HG03175 (cell line): ENCODE measurements around the gene ABCC6.
"Not testable (repeated sequence)": the region's sequence is repeated elsewhere in the genome, so short reads cannot be mapped to it uniquely, and the experiment has no call there.

Source experiments
- ATAC-seq: cut with Tn5 transposase; IDR thresholded peaks from one replicate; pipeline ENCODE4 v1.9.1; 2021; ENCODE audit warnings: mild to moderate bottlenecking, moderate library complexity; ENCODE audit not compliant: unreplicated experiment

Gene ABCC6

DNA sequence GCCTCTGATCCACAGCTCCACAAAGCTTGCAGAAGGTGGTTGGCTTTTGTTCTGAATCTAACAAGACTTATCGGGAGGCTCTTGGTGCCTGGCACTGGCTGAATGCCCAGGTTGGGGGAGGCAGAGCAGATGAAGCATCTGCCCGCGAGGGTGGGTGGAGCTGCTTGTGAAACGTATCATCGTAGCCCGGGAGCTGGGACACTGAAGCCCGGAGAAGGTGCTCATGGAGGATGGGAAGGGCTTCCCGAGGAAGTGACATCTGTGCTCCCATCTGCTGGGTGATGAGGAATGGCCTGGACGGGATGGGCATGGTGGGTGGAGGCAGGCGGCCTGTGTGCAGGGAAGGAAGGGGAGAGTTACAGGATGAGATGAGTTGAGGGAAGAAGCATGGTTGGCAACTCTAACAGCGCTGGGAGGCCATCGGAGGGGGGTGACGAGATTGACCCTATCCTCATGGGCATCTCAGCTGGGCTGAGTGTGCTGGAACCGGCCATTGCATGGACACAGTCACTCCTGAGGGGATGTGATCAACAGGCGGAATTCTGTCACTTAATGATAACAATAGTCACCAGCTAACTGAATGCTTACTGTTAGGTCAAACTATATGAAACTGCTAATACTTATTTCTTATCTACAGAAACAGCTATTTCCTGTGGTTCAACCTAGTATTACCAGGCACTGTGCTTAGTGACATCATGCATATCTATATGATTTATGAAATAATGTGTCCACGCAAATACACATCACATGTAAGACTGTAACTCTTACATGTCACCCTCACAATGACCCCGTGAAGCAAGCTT, 102.7 kb downstream of the ABCC6 start:
- ATAC-seq, result no peak

DNA sequence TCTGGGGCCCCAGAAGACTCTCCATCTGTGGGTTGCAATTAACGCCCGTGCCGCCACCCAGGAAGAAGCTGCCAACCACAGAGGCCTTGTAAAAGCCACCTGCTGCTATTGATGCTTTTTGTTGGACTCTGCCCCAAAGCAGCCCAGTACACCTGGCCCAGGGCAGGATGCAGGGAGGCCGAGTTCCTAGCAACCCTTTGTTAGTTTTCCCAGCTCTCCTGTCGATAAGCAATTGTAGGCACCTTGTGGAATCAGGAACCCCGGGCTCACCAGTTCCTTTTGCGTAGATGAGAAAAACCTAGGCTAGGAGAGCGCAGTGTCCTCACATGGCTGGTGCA, 103.3 kb downstream of the ABCC6 start:
- ATAC-seq, result no peak

DNA sequence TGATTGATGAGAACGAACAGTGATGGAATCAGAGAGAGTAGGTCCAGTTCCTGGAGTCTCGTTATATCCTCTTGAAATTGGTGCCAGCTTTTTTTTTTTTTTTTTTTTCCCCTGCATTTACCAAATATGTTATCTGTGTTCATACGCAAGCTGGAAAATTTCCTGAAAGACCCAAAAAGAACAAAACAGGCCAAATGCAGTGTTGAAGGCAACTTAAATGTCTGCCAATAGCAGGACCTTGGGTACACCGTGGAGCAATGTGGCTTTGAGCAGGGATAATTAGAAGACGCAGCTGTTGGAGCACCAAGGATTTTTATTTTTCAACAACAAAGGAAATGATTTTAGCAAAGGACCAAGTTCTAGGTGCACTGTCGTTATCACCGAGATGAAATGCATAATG, 105.0 kb downstream of the ABCC6 start:
- ATAC-seq, result no peak

DNA sequence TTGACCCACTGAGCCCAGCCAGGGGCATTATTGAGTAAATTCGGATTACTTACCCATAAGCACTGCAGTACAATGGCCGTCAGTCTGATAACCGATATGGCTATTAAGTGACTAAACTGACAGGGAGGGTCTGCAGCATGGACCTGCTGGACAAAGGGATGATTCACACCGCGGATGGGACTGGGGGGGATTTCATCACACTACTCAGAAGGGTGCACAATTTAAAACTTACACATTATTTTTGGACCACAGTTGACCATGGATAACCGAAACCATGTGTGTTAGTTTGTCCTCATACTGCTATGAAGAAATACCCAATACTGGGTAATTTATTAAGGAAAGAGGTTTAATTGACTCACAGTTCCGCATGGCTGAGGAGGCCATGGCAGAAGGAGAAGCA, 106.5 kb downstream of the ABCC6 start:
- no peak for ATAC-seq

DNA sequence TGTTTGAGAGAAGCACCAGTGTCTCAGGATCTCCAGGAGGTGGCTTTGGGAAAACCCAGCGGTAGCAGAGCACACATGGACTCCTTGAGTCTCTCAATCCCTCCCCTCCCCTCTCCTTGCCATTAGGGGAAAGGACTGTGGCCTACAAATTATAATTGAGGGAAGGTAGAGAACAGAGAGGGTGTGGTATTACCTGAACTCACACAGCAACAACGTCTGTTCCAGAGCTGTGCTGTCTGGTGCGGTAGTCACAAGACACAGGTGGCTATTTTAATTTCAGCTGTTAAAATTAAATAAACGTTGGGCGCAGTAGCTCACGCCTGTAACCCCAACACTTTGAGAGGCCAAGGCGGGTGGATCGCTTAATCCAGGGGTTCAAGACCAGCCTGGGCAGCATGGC, 110.2 kb downstream of the ABCC6 start:
- ATAC-seq, result no peak

DNA sequence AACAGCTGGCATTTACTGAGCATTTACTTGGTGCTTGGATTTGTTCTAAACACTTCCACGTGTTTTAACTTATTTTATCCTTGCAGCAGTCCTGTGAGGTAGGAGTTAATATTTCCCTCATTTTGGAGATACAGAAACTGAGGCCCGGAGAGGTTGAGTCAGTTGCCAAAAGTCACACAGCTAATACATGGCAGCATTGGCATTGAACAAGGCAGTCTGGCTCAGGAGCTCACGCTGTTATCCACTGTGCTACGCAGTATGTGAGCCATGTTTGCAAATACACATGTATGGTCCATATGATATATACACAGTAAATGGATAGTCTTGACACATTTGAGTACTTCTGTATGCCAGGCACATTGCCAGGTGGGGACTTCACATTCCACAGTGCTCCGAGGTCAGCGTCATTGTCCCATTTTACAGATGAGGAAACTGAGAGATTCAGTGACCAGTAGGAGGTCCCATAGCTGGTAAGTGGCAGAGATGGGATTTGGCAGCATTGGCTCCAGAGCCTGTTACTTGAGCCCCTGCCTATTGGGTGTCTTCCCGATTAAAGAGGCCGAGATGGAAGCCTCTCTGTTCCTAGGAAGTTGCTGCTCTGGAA, 110.7 kb downstream of the ABCC6 start:
- ATAC-seq, result no peak

DNA sequence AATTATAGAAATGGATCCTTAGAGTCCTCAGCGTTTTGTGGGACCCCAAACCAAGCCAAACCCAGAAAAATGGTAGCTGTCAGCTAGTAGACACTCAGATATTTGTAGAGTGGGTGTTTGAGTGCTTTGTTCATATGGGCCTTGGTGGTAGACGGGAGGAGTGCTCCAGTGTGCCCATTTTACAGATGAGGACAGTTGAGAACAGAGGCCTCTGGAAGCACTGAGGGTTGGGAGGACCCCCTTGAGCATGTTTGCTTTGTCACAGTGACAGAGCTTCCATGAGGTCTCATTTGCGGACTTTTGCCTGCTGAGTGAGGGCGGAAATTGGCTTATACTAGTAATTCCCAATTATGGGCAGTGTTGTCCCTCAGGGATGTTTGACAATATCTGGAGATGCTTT, 111.7 kb downstream of the ABCC6 start:
- no peak for ATAC-seq

DNA sequence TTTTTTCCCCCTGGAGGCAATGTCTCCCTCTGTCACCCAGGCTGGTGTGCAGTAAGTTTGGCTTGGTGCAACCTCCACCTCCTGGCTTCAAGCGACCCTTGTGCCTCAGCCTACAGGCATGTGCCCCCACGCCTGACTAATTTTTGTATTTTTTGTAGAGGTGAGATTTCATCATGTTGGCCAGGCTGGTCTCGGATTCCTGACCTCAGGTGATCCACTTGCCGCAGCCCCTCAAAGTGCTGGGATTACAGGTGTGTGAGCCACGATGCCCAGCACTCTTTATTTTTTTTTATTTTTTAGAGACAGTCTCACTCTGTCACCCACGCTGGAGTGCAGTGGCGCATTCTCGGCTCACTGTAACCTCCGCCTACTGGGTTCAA, 113.2 kb downstream of the ABCC6 start:
- ATAC-seq, result no peak

DNA sequence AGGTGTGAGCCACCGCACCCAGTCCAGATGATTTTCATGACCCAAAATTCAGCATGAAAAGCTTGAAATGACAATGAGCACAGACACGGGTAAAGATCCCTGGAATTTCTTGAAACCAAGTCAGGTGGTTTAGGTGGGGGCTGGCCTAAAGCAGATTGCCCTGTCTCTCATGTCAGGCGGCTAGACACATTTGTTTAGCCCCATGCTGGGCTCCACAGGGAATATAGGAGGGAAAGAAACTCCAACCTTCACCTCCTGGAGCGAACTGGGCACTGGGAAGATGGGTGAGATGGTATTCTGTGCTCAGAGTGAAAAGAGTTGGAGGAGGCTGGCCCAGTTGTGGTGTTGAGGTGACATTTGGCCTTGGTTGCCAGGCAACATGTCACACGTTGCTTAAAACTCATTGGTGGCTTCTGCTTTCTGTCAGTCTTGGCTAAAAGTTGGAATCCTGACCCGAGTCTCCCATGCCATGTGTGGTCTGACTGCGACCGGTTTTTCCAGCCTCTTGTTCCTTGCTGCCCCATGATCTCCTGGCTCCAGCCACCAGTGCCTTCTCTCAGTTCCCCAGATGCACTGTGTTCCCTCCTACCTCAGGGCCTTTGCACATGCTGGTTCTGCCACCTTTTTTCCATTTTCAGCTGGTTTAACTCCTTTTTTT, 113.7 kb downstream of the ABCC6 start:
- no peak for ATAC-seq

DNA sequence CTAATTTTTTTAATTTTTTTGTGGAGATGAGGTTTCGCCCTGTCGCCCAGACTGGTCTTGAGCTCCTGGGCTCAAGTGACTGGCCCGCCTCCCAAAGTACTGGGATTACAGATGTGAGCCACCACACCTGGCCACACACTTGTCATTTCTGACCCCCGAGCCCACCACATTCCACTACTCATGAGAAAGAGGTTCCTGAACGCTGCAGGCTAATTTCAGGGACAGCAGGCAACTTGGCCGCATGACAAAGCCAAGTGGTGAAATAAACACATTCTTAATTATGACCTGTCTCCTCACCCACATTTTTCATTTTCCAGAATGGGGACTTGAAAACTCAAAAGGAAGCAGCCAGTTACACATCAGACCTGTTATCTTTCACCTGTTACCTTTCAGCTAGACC, 114.5 kb downstream of the ABCC6 start:
- ATAC-seq, result no peak

DNA sequence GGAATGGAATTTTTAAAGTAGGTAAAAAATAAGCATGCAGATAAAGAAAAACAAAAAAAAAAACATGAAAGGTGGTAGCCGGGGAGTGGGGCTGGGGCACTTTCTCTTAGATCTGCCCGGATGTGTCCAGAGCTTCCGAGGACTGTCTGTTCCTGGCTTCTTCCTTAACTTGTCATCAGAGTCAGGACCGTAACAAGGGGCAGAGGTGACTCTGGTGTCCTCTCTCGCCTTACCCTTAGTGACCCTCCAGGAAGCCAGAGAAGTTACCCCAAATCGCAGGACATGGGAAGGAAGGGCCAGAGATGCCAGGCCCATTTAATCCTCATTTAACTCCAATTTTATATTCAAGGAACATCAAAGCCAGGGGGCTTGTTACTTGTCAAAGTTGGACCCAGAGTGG, 115.5 kb downstream of the ABCC6 start:
- no peak for ATAC-seq

DNA sequence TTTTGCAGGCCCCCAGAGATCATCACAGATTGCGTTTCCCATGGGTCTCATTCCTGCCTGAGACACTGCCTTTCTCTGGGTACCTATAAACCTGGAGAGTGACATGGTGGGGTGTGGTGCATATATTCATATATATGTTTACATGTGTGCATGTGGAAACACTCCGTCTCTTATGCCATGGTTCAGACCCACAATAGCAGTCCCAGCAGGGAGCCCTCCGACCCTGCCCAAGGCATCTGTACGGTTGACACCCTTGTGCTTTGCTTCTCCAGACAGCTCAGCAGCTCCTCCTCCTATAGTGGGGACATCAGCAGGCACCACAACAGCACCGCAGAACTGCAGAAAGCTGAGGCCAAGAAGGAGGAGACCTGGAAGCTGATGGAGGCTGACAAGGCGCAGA, 116.8 kb downstream of the ABCC6 start:
- no peak for ATAC-seq

DNA sequence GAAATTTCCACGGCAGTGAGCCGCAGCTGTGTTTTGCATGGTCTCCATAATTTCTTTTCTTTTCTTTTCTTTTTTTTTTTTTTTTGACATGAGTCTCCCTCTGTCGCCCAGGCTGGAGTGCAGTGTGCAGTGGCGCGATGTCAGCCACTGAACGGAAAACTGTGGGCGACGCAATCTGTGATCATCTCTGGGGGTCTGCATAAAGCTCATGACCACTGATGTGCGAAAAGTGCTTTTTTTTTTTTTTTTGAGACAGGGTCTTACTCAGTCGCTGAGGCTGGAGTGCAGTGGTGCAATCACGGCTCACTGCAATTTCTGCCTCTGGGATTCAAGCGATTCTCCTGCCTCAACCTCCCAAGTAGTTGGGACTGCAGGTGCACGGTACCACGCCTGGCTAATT, 117.6 kb downstream of the ABCC6 start:
- no peak for ATAC-seq

DNA sequence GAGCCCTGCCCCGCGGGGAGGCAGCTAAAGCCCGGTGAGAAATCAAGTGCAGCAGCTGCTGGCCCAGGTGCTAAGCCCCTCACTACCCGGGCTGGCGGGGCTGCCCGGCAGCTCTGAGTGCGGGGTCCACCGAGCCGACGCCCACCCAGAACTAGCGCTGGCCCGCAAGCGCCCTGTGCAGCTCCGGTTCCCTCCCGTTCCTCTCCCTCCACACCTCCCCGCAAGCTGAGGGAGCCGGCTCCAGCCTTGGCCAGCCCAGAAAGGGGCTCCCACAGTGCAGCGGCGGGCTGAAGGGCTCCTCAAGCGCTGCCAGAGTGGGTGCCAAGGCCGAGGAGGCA, 118.5 kb downstream of the ABCC6 start:
- ATAC-seq, result not testable (repeated sequence)

DNA sequence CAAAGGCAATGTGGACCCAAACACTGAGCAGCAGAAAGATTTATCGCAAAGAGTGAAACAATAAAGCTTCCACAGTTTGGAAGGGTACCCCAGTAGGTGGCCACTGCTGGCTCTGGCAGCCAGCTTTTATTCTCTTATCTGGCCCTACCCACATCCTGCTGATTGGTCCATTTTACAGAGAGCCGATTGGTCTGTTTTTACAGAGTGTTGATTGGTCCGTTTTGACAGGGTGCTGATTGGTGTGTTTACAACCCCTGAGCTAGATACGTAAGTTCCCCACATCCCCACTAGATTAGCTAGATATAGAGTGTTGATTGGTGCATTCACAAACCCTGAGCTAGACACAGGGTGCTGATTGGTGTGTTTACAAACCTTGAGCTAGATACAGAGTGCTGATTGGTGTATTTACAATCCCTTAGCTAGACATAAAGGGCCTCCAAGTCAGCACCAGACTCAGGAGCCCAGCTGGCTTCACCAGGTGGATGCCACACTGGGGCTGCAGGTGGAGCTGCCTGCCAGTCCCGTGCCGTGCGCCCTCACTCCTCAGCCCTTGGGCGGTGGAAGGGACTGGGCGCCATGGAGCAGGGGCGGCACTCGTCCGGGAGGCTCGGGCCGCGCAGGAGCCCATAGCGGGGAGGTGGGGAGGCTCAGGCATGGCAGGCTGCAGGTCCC, 119.0 kb downstream of the ABCC6 start:
- ATAC-seq, result not testable (repeated sequence)

DNA sequence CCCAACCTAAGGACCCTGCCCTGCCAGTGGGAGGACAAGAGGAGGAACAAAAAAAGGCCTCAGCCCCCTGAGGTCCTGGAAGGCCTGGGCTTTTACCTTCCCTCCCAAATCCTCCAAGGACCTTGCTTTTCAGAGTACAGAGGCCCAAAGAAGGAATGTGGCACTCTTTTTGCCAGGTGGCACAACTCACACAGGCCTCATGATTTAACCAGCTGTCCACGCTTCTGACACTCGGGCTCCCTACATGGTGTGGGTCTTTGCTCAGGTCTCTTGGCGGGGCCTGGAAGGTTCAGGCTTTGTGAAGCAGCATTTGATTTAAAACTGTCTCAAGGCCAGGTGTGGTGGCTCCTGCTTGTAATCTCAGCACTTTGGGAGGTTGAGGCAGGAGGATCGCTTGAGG, 120.6 kb downstream of the ABCC6 start:
- no peak for ATAC-seq

DNA sequence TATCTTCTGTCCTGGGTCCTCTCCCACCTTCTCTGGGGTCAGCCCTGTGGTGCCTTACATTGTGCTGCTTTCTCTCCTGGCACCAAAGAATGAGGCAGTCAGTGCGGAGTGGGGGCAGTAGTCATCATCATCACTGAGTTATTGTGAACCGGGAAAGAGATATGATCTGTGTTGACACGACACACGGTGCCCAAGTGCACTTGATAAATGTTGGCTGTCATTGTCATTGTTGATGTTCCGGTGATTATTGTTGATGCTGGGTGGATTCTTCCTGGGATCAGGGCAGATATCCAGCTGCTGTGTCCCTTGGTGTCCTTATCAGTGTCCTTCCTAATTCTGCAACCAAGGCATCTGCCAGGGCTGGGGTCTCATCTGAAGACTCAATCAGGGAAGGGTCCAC, 121.7 kb downstream of the ABCC6 start:
- ATAC-seq, result no peak

DNA sequence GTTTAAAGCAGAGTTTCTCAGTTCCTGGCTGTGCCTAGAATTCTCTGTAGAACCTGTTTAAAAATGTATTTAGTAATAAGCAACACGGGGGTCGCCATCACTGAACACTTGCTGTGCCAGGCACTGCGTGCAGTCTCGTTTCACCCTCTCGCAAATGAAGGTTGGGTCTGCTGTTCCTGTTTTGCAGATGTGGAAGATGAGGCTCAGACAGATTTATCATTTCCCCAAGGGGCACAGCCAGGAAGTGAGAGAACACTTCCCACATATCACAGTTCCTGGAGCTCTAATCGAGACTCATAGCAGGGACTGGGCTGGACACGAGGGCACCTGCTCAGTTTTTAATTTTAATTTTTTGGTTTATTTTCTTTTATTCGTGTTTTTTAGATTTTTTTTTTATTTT, 122.7 kb downstream of the ABCC6 start:
- no peak for ATAC-seq

DNA sequence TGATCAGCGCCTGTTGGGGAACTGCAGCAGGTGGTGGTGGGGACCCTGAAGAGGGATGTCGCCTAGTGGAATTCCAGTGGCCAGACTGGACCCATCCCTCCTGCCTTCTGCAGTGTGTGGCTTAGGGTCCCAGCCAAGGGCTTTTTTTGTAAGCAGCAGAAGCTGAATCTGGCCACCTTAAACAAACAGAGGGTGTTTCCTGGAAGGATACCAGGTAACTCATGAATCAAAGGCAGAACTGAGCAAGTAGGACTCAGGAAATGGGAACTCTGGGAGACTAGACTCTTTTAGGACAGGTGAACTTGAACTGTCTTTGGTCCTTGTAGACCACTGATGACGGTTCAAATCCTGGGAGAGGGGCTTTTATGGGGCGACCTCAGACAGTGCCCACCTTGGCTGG, 124.0 kb downstream of the ABCC6 start:
- no peak for ATAC-seq
